GM23338 (cell line): ENCODE results near the gene DOCK4. TPM values are rescaled to one million over a fixed set of nuclear protein-coding genes. Genes with fewer than 3 reads are reported as not detected.

Source experiments
- ATAC-seq: fragments of 200-7000 bp; cut with Tn5 transposase; 3 replicates; pipeline ENCODE4 v1.9.1; 2020
- DNase-seq: peaks from one replicate; pipeline ENCODE4 v3.0.0-alpha.2; 2015; ENCODE audit warnings: low spot score
- H2AFZ ChIP-seq: fragments of 200-600 bp; sonication (generic); 2 replicates; pipeline ENCODE4 v1.8.0; 2016; ENCODE audit warnings: antibody characterized with exemption, mild to moderate bottlenecking, moderate library complexity
- H3F3A ChIP-seq: fragments of 200-600 bp; sonication (generic); replicated peaks from 2 replicates; pipeline ENCODE4 v1.8.0; 2017; ENCODE audit warnings: antibody characterized with exemption, mixed run types, low read depth
- H3K27ac ChIP-seq: fragments of 200-600 bp; sonication (generic); 2 replicates; pipeline ENCODE4 v1.6.1; 2016; ENCODE audit warnings: low read depth
- H3K27me3 ChIP-seq: fragments of 200-600 bp; sonication (generic); 2 replicates; pipeline ENCODE4 v1.8.0; 2016; ENCODE audit warnings: mild to moderate bottlenecking, mixed run types, moderate library complexity; ENCODE audit not compliant: insufficient read depth
- H3K36me3 ChIP-seq: fragments of 200-600 bp; sonication (generic); 2 replicates; pipeline ENCODE4 v1.8.0; 2016; ENCODE audit warnings: mild to moderate bottlenecking; ENCODE audit not compliant: insufficient read depth
- H3K4me1 ChIP-seq: fragments of 200-600 bp; sonication (generic); 2 replicates; pipeline ENCODE4 v1.8.0; 2016; ENCODE audit warnings: mild to moderate bottlenecking, moderate library complexity; ENCODE audit not compliant: insufficient read depth
- H3K4me2 ChIP-seq: fragments of 200-600 bp; sonication (generic); 2 replicates; pipeline ENCODE4 v1.7.1; 2017; ENCODE audit warnings: mixed run types
- H3K4me3 ChIP-seq: fragments of 200-600 bp; sonication (generic); 2 replicates; pipeline ENCODE4 v1.6.1; 2016; ENCODE audit warnings: mixed run types
- H3K79me2 ChIP-seq: fragments of 200-600 bp; sonication (generic); replicated peaks from 2 replicates; pipeline ENCODE4 v1.8.0; 2017; ENCODE audit warnings: mild to moderate bottlenecking; ENCODE audit not compliant: insufficient read depth
- H3K9me2 ChIP-seq: fragments of 200-600 bp; sonication (generic); 2 replicates; pipeline ENCODE4 v1.8.0; 2017; ENCODE audit not compliant: insufficient read depth
- H4K20me1 ChIP-seq: fragments of 200-600 bp; sonication (generic); replicated peaks from 2 replicates; pipeline ENCODE4 v1.8.0; 2017; ENCODE audit warnings: mild to moderate bottlenecking; ENCODE audit not compliant: insufficient read depth
- H3K27ac Mint-ChIP-seq: 2 replicates; pipeline ENCODE4 v1.8.0; 2020; ENCODE audit warnings: inconsistent platforms, mild to moderate bottlenecking, moderate library complexity, mixed read lengths
- H3K27me3 Mint-ChIP-seq: 3 replicates; pipeline ENCODE4 v1.8.0; 2022; ENCODE audit warnings: low read depth, mild to moderate bottlenecking, moderate library complexity, mixed read lengths, inconsistent platforms; ENCODE audit not compliant: insufficient read depth, poor library complexity
- H3K36me3 Mint-ChIP-seq: 3 replicates; pipeline ENCODE4 v1.8.0; 2021; ENCODE audit warnings: low read depth, mild to moderate bottlenecking, inconsistent platforms, moderate library complexity, mixed read lengths
- H3K4me1 Mint-ChIP-seq: 3 replicates; pipeline ENCODE4 v1.8.0; 2020; ENCODE audit warnings: mild to moderate bottlenecking, inconsistent platforms, mixed read lengths
- H3K4me3 Mint-ChIP-seq: 3 replicates; pipeline ENCODE4 v1.8.0; 2021; ENCODE audit warnings: moderate library complexity, mild to moderate bottlenecking, inconsistent platforms, mixed read lengths
- H3K9me3 Mint-ChIP-seq: 3 replicates; pipeline ENCODE4 v1.8.0; 2020; ENCODE audit warnings: moderate library complexity, mild to moderate bottlenecking, inconsistent platforms, mixed read lengths
- CREB1 ChIP-seq: fragments of 250-450 bp; sonication (Bioruptor Pico); IDR thresholded peaks from 2 replicates; pipeline ENCODE4 v1.5.0; 2020; ENCODE audit warnings: low read depth, mild to moderate bottlenecking, moderate library complexity
- EZH2phosphoT487 ChIP-seq: fragments of 200-600 bp; sonication (generic); IDR thresholded peaks from one replicate; pipeline ENCODE4 v1.8.1; 2018; ENCODE audit warnings: antibody characterized with exemption; ENCODE audit not compliant: unreplicated experiment
- NANOG ChIP-seq: IDR thresholded peaks from 2 replicates; pipeline ENCODE4 v1.6.1; 2016; ENCODE audit warnings: antibody characterized with exemption, borderline replicate concordance
- STAT1 ChIP-seq: IDR thresholded peaks from one replicate; pipeline ENCODE4 v1.6.1; 2016; ENCODE audit warnings: antibody characterized with exemption; ENCODE audit not compliant: unreplicated experiment
- ZNF114 ChIP-seq: fragments of 250-450 bp; sonication (Bioruptor Pico); IDR thresholded peaks from 2 replicates; pipeline ENCODE4 v1.5.0; 2020; ENCODE audit warnings: mild to moderate bottlenecking, moderate library complexity
- ZNF331 ChIP-seq: fragments of 250-450 bp; sonication (Bioruptor Pico); IDR thresholded peaks from 2 replicates; pipeline ENCODE4 v1.5.0; 2020; ENCODE audit warnings: low read depth, mild to moderate bottlenecking, moderate library complexity
- polyA plus RNA-seq: library from polyadenylated mRNA; unstranded; fragments of >200 nt; fragmentation: Nextera tagmentation; extraction: Ambion mirVana; gene quantifications from 2 replicates; pipeline ENCODE4 v1.2.1, GENCODE V29; 2016
- total RNA-seq: library from RNA; depleted of rRNA; stranded (reverse); fragments of >200 nt; shearing (Covaris generic); gene quantifications from 2 replicates; pipeline ENCODE4 v1.2.3, GENCODE V29; 2014
- TF ChIP-seq, protein P1 (sequence below), 2 experiments: fragments of 200-600 bp in 1 of 2; sonication (generic) in 1 of 2; conservative IDR thresholded peaks; 2 replicates each; pipeline versions ENCODE4 v1.5.1 to v1.6.1; 2016 to 2017; ENCODE audit warnings: antibody characterized with exemption in 2 of 2, low read depth in 2 of 2, mild to moderate bottlenecking in 2 of 2, moderate library complexity in 1 of 2
- TF ChIP-seq, protein P2 (sequence below): IDR thresholded peaks from 2 replicates; pipeline ENCODE4 v1.6.1; 2016; ENCODE audit warnings: antibody characterized with exemption
- TF ChIP-seq, protein P3 (sequence below): IDR thresholded peaks from one replicate; pipeline ENCODE4 v1.6.1; 2018; ENCODE audit warnings: antibody characterized with exemption; ENCODE audit not compliant: unreplicated experiment

The DOCK4 gene
- total and polyA plus RNA-seq, 2 experiments from 2014 or later, result 6.3 to 33.8 TPM

DNA sequence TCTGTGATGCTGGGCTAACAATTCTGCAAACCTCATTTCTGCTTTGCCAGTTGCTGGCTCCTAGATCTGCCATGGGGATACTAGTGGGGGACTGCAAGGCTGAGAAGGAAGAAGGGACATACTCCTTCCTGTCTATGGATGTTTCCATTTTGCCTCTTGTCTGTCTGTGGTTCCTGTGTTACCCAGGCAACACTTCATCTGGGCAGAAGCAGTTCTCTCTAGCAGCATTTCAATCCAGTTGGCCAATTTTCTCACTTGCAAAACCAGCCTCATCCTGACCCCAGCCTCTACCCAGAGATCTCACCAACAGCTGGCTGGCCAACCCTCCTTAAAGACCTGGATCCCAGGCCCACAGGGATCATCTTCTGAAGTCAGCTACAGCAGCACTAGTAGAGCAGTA, 131.7 kb downstream of the DOCK4 start (continued):
- TF ChIP-seq, protein P1, sequence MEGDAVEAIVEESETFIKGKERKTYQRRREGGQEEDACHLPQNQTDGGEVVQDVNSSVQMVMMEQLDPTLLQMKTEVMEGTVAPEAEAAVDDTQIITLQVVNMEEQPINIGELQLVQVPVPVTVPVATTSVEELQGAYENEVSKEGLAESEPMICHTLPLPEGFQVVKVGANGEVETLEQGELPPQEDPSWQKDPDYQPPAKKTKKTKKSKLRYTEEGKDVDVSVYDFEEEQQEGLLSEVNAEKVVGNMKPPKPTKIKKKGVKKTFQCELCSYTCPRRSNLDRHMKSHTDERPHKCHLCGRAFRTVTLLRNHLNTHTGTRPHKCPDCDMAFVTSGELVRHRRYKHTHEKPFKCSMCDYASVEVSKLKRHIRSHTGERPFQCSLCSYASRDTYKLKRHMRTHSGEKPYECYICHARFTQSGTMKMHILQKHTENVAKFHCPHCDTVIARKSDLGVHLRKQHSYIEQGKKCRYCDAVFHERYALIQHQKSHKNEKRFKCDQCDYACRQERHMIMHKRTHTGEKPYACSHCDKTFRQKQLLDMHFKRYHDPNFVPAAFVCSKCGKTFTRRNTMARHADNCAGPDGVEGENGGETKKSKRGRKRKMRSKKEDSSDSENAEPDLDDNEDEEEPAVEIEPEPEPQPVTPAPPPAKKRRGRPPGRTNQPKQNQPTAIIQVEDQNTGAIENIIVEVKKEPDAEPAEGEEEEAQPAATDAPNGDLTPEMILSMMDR (conservative IDR thresholded peaks at IDR 0.05; ENCODE audit: low read depth in 2 of 2), result no peak
- no peak for TF ChIP-seq NANOG
- TF ChIP-seq, protein P2, sequence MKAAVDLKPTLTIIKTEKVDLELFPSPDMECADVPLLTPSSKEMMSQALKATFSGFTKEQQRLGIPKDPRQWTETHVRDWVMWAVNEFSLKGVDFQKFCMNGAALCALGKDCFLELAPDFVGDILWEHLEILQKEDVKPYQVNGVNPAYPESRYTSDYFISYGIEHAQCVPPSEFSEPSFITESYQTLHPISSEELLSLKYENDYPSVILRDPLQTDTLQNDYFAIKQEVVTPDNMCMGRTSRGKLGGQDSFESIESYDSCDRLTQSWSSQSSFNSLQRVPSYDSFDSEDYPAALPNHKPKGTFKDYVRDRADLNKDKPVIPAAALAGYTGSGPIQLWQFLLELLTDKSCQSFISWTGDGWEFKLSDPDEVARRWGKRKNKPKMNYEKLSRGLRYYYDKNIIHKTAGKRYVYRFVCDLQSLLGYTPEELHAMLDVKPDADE, result no peak
- TF ChIP-seq ZNF114, result no peak
- TF ChIP-seq STAT1, result no peak
- no peak for TF ChIP-seq ZNF331
- TF ChIP-seq, protein P3, sequence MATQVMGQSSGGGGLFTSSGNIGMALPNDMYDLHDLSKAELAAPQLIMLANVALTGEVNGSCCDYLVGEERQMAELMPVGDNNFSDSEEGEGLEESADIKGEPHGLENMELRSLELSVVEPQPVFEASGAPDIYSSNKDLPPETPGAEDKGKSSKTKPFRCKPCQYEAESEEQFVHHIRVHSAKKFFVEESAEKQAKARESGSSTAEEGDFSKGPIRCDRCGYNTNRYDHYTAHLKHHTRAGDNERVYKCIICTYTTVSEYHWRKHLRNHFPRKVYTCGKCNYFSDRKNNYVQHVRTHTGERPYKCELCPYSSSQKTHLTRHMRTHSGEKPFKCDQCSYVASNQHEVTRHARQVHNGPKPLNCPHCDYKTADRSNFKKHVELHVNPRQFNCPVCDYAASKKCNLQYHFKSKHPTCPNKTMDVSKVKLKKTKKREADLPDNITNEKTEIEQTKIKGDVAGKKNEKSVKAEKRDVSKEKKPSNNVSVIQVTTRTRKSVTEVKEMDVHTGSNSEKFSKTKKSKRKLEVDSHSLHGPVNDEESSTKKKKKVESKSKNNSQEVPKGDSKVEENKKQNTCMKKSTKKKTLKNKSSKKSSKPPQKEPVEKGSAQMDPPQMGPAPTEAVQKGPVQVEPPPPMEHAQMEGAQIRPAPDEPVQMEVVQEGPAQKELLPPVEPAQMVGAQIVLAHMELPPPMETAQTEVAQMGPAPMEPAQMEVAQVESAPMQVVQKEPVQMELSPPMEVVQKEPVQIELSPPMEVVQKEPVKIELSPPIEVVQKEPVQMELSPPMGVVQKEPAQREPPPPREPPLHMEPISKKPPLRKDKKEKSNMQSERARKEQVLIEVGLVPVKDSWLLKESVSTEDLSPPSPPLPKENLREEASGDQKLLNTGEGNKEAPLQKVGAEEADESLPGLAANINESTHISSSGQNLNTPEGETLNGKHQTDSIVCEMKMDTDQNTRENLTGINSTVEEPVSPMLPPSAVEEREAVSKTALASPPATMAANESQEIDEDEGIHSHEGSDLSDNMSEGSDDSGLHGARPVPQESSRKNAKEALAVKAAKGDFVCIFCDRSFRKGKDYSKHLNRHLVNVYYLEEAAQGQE, result no peak

DNA sequence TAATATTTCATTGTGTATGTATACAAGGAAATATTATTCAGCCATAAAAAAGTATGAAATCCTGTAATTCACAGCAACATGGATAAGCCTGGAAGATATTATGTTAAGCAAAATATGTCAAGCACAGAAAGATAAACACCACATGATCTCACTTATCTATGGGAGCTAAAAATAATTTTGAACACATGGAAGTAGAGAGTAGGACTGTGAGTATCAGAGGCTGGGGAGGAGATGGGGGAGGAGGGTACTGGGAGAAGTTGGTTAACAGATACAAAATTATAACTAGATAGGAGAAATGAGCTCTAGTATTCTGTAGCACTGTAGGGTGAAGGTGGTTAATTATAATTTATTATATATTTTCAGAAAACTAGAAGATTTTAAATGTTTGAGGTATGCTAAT, 132.7 kb downstream of the DOCK4 start:
- H3K4me3 Mint-ChIP-seq, result no peak overlapping the region
- H3K27me3 Mint-ChIP-seq, result no peaks in the 10 kb centered on the region
- no peak for DNase-seq
- TF ChIP-seq EZH2phosphoT487, result no peak
- TF ChIP-seq ZNF114, result no peak
- no peak for TF ChIP-seq ZNF331
- TF ChIP-seq STAT1, result no peak
- TF ChIP-seq, protein P3, result no peak
- TF ChIP-seq CREB1, result no peak

More for the DNA sequence above, 132.7 kb downstream of the DOCK4 start:
- Histone ChIP-seq H3K27ac (no peak overlapping the region), H3F3A (no peaks in the 10 kb centered on the region), H3K9me2 (no peaks in the 10 kb centered on the region), H2AFZ (no peak overlapping the region), H3K27me3 (no peaks in the 10 kb centered on the region), H3K4me2 (no peak overlapping the region), H3K36me3 (no peaks in the 10 kb centered on the region), H3K4me1 (peaks cover 5% of the 10 kb centered on the region; the same call in 1 of the 2 replicates), H4K20me1 (0 out of 2 replicates have a peak, but pooled peaks cover 4% of the 10 kb centered on the region), H3K79me2 (peaks cover 18% of the 10 kb centered on the region), H3K4me3 (no peak overlapping the region)
- H3K27ac Mint-ChIP-seq, result no peak overlapping the region; the same call in 1 of the 2 replicates
- ATAC-seq, result no peak
- peaks cover 15% of the 10 kb centered on the region for H3K4me1 Mint-ChIP-seq
- H3K36me3 Mint-ChIP-seq, result 0 out of 3 replicates have a peak, but pooled peaks cover 5% of the 10 kb centered on the region
- H3K9me3 Mint-ChIP-seq, result no peaks in the 10 kb centered on the region; the same call in 2 of the 3 replicates
